OCI-LY3 (cell line): ENCODE data around the gene KAT8.
"Not testable (repeated sequence)": the region's sequence is repeated elsewhere in the genome, so short reads cannot be mapped to it uniquely, and the experiment has no call there.

Source experiments
- H2AFZ ChIP-seq: fragments of 200-600, 300-600 bp; shearing (Covaris generic); 2 replicates; pipeline ENCODE4 v1.6.0; 2014; ENCODE audit warnings: antibody characterized with exemption, low read depth, low read length
- H3K27ac ChIP-seq: fragments of 200-600, 300-600 bp; sonication (generic); 2 replicates; pipeline ENCODE4 v1.5.1; 2014; ENCODE audit warnings: mild to moderate bottlenecking, low read length, moderate library complexity, mixed read lengths
- H3K27me3 ChIP-seq: fragments of 200-600, 300-600 bp; sonication (generic); 2 replicates; pipeline ENCODE4 v1.6.1; 2014; ENCODE audit warnings: low read depth, low read length, mixed read lengths
- H3K36me3 ChIP-seq: fragments of 200-600, 300-600 bp; sonication (generic); replicated peaks from 2 replicates; pipeline ENCODE3; 2014; ENCODE audit warnings: low read depth, low read length, mixed read lengths
- H3K4me1 ChIP-seq: fragments of 300-600, 200-600 bp; sonication (generic); 2 replicates; pipeline ENCODE4 v1.6.1; 2014; ENCODE audit warnings: low read length, mixed read lengths
- H3K4me2 ChIP-seq: fragments of 200-600, 300-600 bp; sonication (generic); 2 replicates; pipeline ENCODE4 v1.6.1; 2014; ENCODE audit warnings: low read length, mixed read lengths
- H3K4me3 ChIP-seq: fragments of 300-600, 200-600 bp; sonication (generic); 2 replicates; pipeline ENCODE4 v1.5.1; 2014; ENCODE audit warnings: antibody characterized with exemption, mild to moderate bottlenecking, low read length, moderate library complexity
- H3K79me2 ChIP-seq: fragments of 300-600, 200-600 bp; shearing (Covaris generic); 2 replicates; pipeline ENCODE4 v1.6.1; 2014; ENCODE audit warnings: mild to moderate bottlenecking, low read length, mixed read lengths
- H3K9ac ChIP-seq: fragments of 300-600, 200-600 bp; shearing (Covaris generic); 2 replicates; pipeline ENCODE4 v1.6.0; 2014; ENCODE audit warnings: mild to moderate bottlenecking, low read length, moderate library complexity
- H3K9me3 ChIP-seq: fragments of 200-600, 300-600 bp; shearing (Covaris generic); 2 replicates; pipeline ENCODE4 v1.6.1; 2014; ENCODE audit warnings: low read length, mixed read lengths; ENCODE audit not compliant: insufficient read depth
- H4K20me1 ChIP-seq: fragments of 200-600, 300-600 bp; sonication (generic); 2 replicates; pipeline ENCODE4 v1.6.1; 2016; ENCODE audit warnings: low read length, mixed read lengths; ENCODE audit not compliant: insufficient read depth
- EZH2phosphoT487 ChIP-seq: fragments of 200-600 bp; shearing (Covaris generic); IDR thresholded peaks from 2 replicates; pipeline ENCODE4 v1.6.1; 2018; ENCODE audit warnings: antibody characterized with exemption, mixed run types, low read depth
- TF ChIP-seq, protein P1 (sequence below): fragments of 200-600, 300-600 bp; sonication (generic); IDR thresholded peaks from 2 replicates; pipeline ENCODE4 v1.5.1; 2014; ENCODE audit warnings: antibody characterized with exemption, low read length, low read depth

Gene KAT8

DNA sequence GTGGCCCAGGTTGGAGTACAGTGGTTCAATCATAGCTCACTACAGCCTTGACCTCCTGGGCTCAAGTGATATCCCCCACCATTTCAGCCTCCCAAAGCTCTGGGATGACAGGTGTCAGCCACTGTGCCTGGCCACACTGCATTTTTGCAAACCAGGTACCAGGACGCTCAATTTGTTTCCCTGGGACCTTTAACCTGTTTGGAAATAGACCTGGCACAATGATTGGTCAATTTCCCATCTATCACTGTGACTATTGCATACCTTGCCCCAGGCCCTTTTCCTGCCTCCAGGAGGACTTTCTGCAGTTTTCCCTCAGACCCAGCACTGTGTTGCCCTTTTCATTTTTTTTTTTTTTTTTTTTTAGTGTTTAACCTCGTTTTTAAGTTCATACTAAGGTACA is 51.4 kb downstream of the KAT8 start:
- H3K36me3 ChIP-seq, result no peaks in the 10 kb centered on the region
- H4K20me1 ChIP-seq, result no peaks in the 10 kb centered on the region
- H3K9ac ChIP-seq, result no peak overlapping the region
- H3K4me3 ChIP-seq, result no peak overlapping the region
- no peaks in the 10 kb centered on the region for H3K4me1 ChIP-seq
- no peak overlapping the region for H2AFZ ChIP-seq
- H3K79me2 ChIP-seq, result no peaks in the 10 kb centered on the region
- no peak overlapping the region for H3K4me2 ChIP-seq
- H3K27me3 ChIP-seq, result no peaks in the 10 kb centered on the region
- no peak for TF ChIP-seq EZH2phosphoT487
- TF ChIP-seq, protein P1, sequence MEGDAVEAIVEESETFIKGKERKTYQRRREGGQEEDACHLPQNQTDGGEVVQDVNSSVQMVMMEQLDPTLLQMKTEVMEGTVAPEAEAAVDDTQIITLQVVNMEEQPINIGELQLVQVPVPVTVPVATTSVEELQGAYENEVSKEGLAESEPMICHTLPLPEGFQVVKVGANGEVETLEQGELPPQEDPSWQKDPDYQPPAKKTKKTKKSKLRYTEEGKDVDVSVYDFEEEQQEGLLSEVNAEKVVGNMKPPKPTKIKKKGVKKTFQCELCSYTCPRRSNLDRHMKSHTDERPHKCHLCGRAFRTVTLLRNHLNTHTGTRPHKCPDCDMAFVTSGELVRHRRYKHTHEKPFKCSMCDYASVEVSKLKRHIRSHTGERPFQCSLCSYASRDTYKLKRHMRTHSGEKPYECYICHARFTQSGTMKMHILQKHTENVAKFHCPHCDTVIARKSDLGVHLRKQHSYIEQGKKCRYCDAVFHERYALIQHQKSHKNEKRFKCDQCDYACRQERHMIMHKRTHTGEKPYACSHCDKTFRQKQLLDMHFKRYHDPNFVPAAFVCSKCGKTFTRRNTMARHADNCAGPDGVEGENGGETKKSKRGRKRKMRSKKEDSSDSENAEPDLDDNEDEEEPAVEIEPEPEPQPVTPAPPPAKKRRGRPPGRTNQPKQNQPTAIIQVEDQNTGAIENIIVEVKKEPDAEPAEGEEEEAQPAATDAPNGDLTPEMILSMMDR, result no peak
- no peak overlapping the region for H3K27ac ChIP-seq
- no peaks in the 10 kb centered on the region for H3K9me3 ChIP-seq

DNA sequence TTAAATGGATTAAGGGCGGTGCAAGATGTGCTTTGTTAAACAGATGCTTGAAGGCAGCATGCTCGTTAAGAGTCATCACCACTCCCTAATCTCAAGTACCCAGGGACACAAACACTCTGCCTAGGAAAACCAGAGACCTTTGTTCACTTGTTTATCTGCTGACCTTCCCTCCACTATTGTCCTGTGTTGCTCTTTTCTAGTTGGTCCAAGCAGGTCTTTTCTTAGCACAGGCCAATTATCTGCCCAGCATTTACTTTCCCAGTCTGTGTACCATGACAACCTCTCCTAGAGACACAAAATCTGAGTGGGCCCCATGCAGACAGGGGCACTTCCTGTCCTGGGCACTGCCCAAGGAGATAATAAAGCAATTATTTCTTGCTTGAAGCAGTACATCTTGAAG is 52.6 kb downstream of the KAT8 start:
- H3K4me2 ChIP-seq, H4K20me1 ChIP-seq, H2AFZ ChIP-seq, H3K4me1 ChIP-seq, H3K4me3 ChIP-seq, H3K79me2 ChIP-seq, H3K36me3 ChIP-seq, H3K9me3 ChIP-seq, H3K27ac ChIP-seq, H3K27me3 ChIP-seq, H3K9ac ChIP-seq: not testable (repeated sequence)

DNA sequence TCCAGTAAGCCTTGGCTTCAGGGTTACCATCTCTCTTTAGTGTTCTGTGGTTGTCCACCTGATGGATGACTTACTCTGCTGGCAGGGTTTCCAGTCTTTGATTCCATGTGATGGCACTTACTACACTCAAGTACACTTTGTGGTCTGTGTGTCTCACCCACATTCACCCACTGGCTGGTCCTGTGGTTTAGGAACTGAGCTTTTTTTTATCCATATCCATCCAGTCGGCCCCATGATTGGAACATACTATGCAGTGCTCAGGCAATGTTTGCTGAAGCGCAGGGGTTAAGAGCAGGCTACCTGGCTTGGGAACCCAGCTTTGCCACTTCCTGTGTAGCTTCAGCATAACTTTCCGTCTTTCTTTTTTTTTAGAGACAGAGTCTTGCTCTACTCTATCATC is 59.7 kb downstream of the KAT8 start:
- H3K4me3 ChIP-seq, result no peak overlapping the region
- peaks cover 24% of the 10 kb centered on the region for H3K4me1 ChIP-seq
- H3K79me2 ChIP-seq, result peaks cover 40% of the 10 kb centered on the region
- TF ChIP-seq, protein P1, result no peak
- TF ChIP-seq EZH2phosphoT487, result no peak
- peak overlapping the region; percentile 4 for H3K4me2 ChIP-seq
- H3K27me3 ChIP-seq, result no peaks in the 10 kb centered on the region
- H3K9ac ChIP-seq, result no peak overlapping the region
- peaks cover 15% of the 10 kb centered on the region for H3K36me3 ChIP-seq
- H4K20me1 ChIP-seq, result peaks cover 17% of the 10 kb centered on the region
- H3K9me3 ChIP-seq, result no peaks in the 10 kb centered on the region
- H3K27ac ChIP-seq, result no peak overlapping the region
- peak overlapping the region; percentile 47; the same call in 1 of the 2 replicates for H2AFZ ChIP-seq

- peaks cover 38% of the 10 kb centered on the region for H4K20me1 ChIP-seq
- peak overlapping the region; percentile 98 for H3K4me2 ChIP-seq
- H3K9ac ChIP-seq, result peak overlapping the region; percentile 96
- no peaks in the 10 kb centered on the region for H3K9me3 ChIP-seq
- peaks cover 36% of the 10 kb centered on the region for H3K36me3 ChIP-seq
- H3K27me3 ChIP-seq, result no peaks in the 10 kb centered on the region
- H3K27ac ChIP-seq, result peak overlapping the region; percentile 97
- H2AFZ ChIP-seq, result no peak overlapping the region
- TF ChIP-seq, protein P1, result no peak
- TF ChIP-seq EZH2phosphoT487, result no peak
- peak overlapping the region; percentile 84 for H3K4me3 ChIP-seq
- H3K79me2 ChIP-seq, result peaks cover 61% of the 10 kb centered on the region
- H3K4me1 ChIP-seq, result peaks cover 34% of the 10 kb centered on the region
Observed at GRCh38 chr16:31179219-31179746, 61.8 kb downstream of the KAT8 start.
